ENCODE measurements around the gene SAP130. TPM values are rescaled to one million over a fixed set of nuclear protein-coding genes. Genes with fewer than 3 reads are reported as not detected.
A peak's percentile ranks its signal among the peaks of the same experiment; 100 is the strongest.

SAP130 gene
- total RNA-seq, 1 donor from 2014 or later = 19.8 TPM

GRCh38 chr2:128036748-128037607 is 9.1 kb upstream of the SAP130 start:
- Histone ChIP-seq H3K27me3 (no peaks in the 10 kb centered on the region), H2AFZ (replicated peaks) (peak overlapping the region; percentile 73), H3K9me3 (ENCODE audit: low read depth) (no peaks in the 10 kb centered on the region), H3K27ac (no peak overlapping the region), H3K79me2 (ENCODE audit: low read depth) (no peaks in the 10 kb centered on the region), H3K4me2 (no peak overlapping the region), H3K9ac (no peak overlapping the region), H4K20me1 (ENCODE audit: low read depth) (no peaks in the 10 kb centered on the region), H3K4me3 (no peak overlapping the region), H3K4me1 (peaks cover 5% of the 10 kb centered on the region), H3F3A (ENCODE audit: low read depth) (no peaks in the 10 kb centered on the region), H3K36me3 (no peaks in the 10 kb centered on the region)
- peaks cover 31% of the 10 kb centered on the region for H3K9me3 Mint-ChIP-seq
- peaks cover 8% of the 10 kb centered on the region for H3K27me3 Mint-ChIP-seq (ENCODE audit: insufficient read depth, low read depth)
- DNase-seq (ENCODE audit: low spot score) = no peak
- no peak overlapping the region for H3K27ac Mint-ChIP-seq
- no peaks in the 10 kb centered on the region for H3K4me1 Mint-ChIP-seq
- no peaks in the 10 kb centered on the region for H3K36me3 Mint-ChIP-seq
- TF ChIP-seq CTCF (IDR thresholded peaks at IDR 0.05) (no peak), EZH2 (IDR thresholded peaks at IDR 0.05) (no peak)
- no peak overlapping the region for H3K4me3 Mint-ChIP-seq

GRCh38 chr2:128032092-128032491 is 4.2 kb upstream of the SAP130 start:
- Mint-ChIP-seq H3K4me1 (peaks cover 2% of the 10 kb centered on the region), H3K4me3 (no peak overlapping the region), H3K27ac (no peak overlapping the region), H3K27me3 (ENCODE audit: insufficient read depth, low read depth) (peaks cover 17% of the 10 kb centered on the region), H3K9me3 (peaks cover 23% of the 10 kb centered on the region), H3K36me3 (no peaks in the 10 kb centered on the region)
- Histone ChIP-seq H3K27me3 (peaks cover 18% of the 10 kb centered on the region), H3K4me1 (peaks cover 6% of the 10 kb centered on the region), H3K9me3 (ENCODE audit: low read depth) (no peaks in the 10 kb centered on the region), H3K4me2 (no peak overlapping the region), H3K4me3 (no peak overlapping the region), H3K27ac (no peak overlapping the region), H3F3A (ENCODE audit: low read depth) (peaks cover 8% of the 10 kb centered on the region), H2AFZ (replicated peaks) (no peak overlapping the region), H3K36me3 (no peaks in the 10 kb centered on the region), H4K20me1 (ENCODE audit: low read depth) (no peaks in the 10 kb centered on the region), H3K9ac (no peak overlapping the region), H3K79me2 (ENCODE audit: low read depth) (no peaks in the 10 kb centered on the region)
- no peak for DNase-seq (ENCODE audit: low spot score)
- TF ChIP-seq EZH2 (IDR thresholded peaks at IDR 0.05) (no peak), CTCF (IDR thresholded peaks at IDR 0.05) (no peak), EZH2phosphoT487 (IDR thresholded peaks at IDR 0.05) (no peak)

- Histone ChIP-seq H3K4me1 (peaks cover 12% of the 10 kb centered on the region), H3K27ac (no peak overlapping the region), H3K27me3 (peaks cover 18% of the 10 kb centered on the region), H3F3A (ENCODE audit: low read depth) (peaks cover 8% of the 10 kb centered on the region), H3K9ac (no peak overlapping the region), H3K36me3 (no peaks in the 10 kb centered on the region), H3K79me2 (ENCODE audit: low read depth) (peaks cover 33% of the 10 kb centered on the region), H3K9me3 (ENCODE audit: low read depth) (no peaks in the 10 kb centered on the region), H3K4me2 (peak overlapping the region; percentile 87), H3K4me3 (peak overlapping the region; percentile 84), H2AFZ (replicated peaks) (peak overlapping the region; percentile 95), H4K20me1 (ENCODE audit: low read depth) (peaks cover 30% of the 10 kb centered on the region)
- Mint-ChIP-seq H3K4me3 (peak overlapping the region; percentile 87), H3K9me3 (peaks cover 8% of the 10 kb centered on the region), H3K4me1 (peaks cover 14% of the 10 kb centered on the region), H3K27me3 (ENCODE audit: insufficient read depth, low read depth) (peaks cover 17% of the 10 kb centered on the region), H3K27ac (no peak overlapping the region), H3K36me3 (peaks cover 2% of the 10 kb centered on the region)
- DNase-seq (ENCODE audit: low spot score) = no peak
- no peak for TF ChIP-seq EZH2phosphoT487 (IDR thresholded peaks at IDR 0.05)
- TF ChIP-seq EZH2 (IDR thresholded peaks at IDR 0.05) = no peak
- TF ChIP-seq CTCF (IDR thresholded peaks at IDR 0.05) = no peak
These were observed 802 bp upstream of the SAP130 start for GRCh38 chr2:128028668-128029054.
